Kasumi-1 (cell line): ENCODE results near the gene POLR2H.

Experiments used
- DNase-seq, 2 experiments: peaks; one replicate each; lab custom pipeline; 2025; lab: John Stamatoyannopoulos, UW

The POLR2H gene

GRCh38 chr3:184387174-184387714, 25.7 kb downstream of the POLR2H start:
- DNase-seq, result no peak

GRCh38 chr3:184388164-184388935, 26.8 kb downstream of the POLR2H start:
- DNase-seq, result no peak

GRCh38 chr3:184388936-184389230, 27.4 kb downstream of the POLR2H start:
- DNase-seq, result no peak

GRCh38 chr3:184389384-184389783, 27.9 kb downstream of the POLR2H start:
- no peak for DNase-seq

- DNase-seq, result no peak
Observed at GRCh38 chr3:184389935-184390528, 28.5 kb downstream of the POLR2H start.

- DNase-seq, result no peak
Observed at GRCh38 chr3:184391266-184391665, 29.8 kb downstream of the POLR2H start.

GRCh38 chr3:184395320-184395660, 33.8 kb downstream of the POLR2H start:
- DNase-seq, result no peak

GRCh38 chr3:184399410-184399809, 37.9 kb downstream of the POLR2H start:
- no peak for DNase-seq

- no peak for DNase-seq
Observed at GRCh38 chr3:184405075-184406030, 43.8 kb downstream of the POLR2H start.

GRCh38 chr3:184409331-184409926, 47.9 kb downstream of the POLR2H start:
- DNase-seq, result no peak

- no peak for DNase-seq
Observed at GRCh38 chr3:184409946-184410500, 48.5 kb downstream of the POLR2H start.

- no peak for DNase-seq
Observed at GRCh38 chr3:184414418-184415202, 53.1 kb downstream of the POLR2H start.

- DNase-seq, result no peak
Observed at GRCh38 chr3:184415203-184415490, 53.6 kb downstream of the POLR2H start.

- peak; percentile 62 to 71 for DNase-seq
Observed at GRCh38 chr3:184417619-184418327, 56.3 kb downstream of the POLR2H start.
